GM21367 (cell line): ENCODE measurements around the gene SLC11A1.
A peak's percentile ranks its signal among the peaks of the same experiment; 100 is the strongest.

ENCODE experiments used
- ATAC-seq: cut with Tn5 transposase; IDR thresholded peaks from one replicate; pipeline ENCODE4 v1.9.1; 2021; ENCODE audit not compliant: unreplicated experiment

The SLC11A1 gene

DNA sequence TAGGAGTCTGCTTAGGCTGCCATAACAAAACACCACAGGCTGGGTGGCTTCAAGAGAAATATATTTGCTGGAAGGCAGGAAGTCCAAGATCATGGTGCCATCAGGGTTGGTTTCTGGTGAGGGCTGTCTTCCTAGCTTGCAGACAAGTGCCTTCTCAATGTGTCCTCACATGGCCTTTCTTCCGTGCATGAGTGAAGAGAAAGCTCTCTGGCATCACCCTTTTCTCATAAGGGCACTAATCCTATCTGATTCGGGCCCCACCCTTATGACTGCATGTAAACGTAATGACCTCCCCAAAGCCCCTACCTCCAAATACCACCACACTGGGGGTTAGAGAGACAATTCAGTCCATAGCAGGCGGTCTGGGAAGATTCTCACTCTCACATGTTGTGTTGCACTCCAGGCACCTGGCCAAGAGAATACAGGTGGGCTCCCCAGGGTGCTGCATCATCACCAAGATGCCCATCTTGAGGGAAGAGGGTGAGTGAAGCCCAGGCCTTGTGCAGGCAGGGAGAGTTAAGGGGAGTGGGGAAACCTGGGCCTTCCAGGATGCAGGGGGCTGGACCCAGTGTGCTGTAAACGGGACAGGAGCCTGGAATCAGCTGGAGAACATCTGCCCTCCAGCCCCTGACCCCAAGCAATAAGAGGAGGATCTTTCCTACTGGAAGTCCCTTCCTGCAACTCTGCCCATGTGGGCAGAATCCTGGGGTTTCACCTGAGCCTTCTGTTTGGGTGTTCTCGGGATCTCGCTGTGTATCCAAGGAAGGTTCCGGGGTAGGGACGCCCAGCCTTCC is 15.3 kb upstream of the SLC11A1 start:
- no peak for ATAC-seq

DNA sequence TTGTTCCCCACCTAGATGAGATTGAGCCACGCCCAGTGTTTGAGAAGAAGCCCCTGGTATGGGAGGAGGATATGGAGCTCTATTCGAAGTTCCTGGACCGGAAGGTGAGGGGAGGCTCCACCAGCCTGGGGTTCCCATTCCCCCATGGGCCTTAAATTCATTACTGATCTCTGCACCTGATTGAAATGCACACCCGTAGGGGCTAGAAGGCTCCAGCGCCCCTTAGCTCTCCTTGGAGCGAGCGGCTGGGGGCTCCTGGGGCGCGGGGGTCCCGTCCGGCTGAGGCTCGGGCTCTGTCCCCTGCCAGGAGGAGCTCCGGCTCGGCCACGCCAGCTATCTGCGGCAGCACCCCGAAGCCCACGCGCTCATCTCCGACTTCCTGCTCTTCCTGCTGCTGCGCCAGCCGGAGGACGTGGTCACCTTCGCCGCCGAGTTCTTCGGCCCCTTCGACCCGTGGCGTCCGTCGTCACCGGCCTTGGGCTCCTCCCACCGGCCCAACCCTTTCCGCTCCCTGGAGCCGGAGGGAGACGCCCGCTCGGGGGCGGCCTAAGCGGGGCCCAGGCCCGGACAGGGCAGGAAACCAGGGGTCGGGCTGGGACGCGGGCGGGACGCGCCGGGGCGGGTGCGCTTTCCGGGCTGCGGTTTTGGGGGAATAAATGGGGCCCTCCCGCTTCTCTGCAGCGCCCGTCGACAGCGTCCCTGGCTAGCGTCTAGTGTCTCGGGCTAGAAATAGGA is 14.5 kb upstream of the SLC11A1 start:
- peak; percentile 90 for ATAC-seq

DNA sequence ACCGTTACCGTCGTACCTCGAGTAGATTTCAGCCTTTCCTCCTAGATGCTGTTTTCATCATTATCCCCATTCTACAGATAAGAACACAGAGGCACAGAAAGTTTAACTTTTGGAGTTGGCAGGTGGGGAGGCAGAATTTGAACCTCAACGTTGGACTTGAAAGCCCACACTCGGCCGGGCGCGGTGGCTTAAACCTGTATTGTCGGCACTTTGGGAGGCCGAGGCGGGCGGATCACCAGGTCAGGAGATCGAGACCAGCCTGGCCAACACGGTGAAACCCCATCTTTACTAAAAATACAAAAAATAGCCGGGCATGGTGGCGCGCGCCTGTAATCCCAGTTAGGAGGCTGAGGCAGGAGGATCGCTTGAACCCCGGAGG is 13.9 kb upstream of the SLC11A1 start:
- ATAC-seq, result no peak

DNA sequence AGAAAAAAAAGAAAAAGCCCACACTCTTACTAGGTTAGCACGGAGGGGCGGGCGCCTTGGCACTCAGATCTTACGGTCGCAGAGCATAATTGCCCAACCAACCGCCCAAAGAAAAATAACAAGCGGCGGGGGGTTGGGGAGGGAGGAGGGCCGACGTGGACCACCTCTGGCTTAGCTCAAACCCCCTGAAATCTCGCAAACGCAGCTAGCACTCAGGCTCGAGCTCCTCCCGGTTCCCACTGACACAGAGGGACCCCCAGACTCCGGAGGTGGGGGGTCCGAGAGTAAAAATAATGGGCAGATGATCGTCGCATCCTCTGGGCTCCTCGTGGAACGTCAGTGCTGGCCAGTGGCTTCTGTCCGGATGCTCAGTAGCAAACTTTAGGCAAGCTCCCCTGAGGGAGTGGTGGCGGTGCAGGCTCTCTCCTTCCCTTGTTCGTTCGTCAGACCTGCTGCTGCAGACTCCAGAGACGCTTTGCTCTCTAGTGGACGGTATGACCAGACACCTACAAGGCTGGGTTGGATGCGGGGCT is 13.4 kb upstream of the SLC11A1 start:
- no peak for ATAC-seq

DNA sequence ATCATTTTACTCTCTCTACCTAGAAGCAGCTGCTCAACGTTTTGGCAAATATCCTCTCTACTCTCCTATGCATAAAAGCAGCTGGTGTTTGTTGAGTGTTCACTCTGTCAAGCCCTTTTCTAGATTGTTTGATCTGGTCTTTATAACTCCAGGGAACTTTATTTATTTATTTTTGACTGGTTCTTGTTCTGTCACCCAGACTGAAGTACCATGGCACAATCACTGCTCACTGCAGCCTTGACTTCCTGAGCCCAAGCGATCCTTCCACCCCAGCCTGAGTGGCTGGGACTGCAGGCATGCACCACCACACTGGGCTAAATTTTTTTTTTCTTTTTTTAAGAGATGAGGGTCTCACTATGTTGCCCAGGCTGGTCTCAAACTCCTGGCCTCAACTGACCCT is 12.7 kb upstream of the SLC11A1 start:
- no peak for ATAC-seq

DNA sequence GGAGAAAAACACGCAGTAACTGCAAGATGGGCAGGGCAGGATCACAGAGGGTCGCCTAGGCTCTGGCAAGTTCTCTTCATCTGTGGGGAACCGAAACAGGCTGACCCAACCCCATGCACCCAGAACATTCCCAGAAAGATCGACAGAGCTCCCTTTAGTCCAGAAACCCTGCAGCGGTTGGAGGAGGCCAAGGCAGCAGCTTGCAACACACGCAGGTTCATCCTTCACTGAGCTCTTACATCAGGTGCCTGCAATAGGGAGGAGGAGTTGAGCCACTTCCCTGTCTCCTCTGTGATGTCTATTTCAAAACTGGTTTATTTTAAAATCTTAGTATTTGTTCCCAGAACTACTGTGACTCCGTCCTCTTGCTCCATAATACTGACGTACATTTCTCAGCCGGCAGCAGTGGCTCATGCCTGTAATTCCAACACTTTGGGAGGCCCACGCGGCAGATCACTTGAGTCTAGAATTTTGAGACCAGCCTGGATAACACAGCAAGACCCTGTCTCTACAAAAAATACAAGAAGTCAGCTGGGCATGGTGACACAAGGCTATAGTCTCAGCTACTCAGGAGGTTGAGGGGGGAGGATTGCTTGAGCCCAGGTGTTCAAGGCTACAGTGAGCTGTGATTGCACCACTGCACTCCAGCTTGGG is 11.5 kb upstream of the SLC11A1 start:
- no peak for ATAC-seq

DNA sequence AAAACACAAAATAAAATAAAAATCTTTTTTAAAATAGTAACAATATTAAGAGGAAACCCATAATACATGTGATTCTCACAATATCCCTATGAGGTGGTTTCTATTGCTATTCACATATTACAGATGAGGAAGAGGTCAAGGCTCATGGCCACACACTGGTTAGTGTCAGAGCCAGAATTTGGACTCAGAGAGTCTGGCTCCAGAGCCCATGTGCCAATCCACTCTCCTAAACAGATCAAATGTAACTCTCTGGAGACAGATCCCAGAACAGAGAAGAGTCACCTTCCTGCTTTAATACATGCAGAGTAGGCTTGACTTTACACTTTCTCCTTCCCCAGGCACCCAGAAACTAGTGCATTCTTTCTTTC is 10.1 kb upstream of the SLC11A1 start:
- no peak for ATAC-seq

DNA sequence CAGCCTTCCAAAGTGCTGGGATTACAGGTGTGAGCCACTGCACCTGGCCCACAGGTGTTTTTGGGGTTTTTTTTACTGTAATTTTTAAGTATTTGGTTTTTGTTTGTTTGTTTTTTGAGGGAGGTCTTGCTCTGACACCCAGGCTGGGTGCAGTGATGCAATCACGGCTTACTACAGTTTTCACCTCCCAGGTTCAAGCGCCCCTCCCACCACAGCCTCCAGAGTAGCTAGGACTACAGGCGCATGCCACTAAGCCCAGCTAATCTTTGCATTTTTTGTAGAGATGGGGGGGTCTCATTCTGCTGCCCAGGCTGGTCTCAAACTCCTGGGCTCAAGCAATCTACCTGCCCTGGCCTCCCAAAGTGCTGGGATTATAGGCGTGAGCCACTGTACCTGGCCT is 7.3 kb upstream of the SLC11A1 start:
- no peak for ATAC-seq

DNA sequence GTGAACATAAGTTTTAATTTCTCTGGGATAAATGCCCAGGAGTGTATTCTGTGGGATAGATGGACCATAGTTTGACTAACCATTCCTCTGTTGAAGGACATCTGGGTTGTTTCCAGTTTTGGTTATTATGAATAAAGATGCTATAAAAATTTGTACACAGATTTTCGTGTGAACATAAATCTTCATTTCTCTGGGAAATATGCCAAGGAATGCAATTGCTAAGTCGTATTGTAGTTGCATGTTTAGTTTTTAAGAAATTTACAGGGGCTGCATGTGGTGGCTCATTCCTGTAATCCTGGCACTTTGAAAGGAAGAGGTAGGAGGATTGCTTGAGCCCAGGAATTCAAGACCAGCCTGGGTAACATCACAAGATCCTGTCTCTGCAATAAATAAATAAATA is 6.9 kb upstream of the SLC11A1 start:
- no peak for ATAC-seq

DNA sequence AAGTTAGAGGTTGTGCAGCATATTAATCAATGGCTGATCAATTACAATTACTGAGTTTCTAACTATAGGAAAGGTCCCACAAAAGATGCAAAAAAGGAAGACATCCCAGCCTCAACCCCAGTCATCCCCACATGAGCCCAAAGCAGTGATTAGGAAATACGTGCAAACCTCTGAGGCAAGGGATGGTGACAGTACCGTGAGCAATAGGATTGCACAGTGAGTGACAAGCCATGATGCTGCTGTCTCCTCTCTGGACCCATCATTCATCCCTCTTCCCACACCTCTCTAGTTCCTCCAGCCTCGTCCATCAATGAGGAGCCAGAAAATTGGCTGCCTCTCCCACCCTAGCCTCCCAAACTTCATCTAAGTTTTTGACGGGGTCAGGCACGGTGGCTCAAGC is 4.0 kb upstream of the SLC11A1 start:
- no peak for ATAC-seq

DNA sequence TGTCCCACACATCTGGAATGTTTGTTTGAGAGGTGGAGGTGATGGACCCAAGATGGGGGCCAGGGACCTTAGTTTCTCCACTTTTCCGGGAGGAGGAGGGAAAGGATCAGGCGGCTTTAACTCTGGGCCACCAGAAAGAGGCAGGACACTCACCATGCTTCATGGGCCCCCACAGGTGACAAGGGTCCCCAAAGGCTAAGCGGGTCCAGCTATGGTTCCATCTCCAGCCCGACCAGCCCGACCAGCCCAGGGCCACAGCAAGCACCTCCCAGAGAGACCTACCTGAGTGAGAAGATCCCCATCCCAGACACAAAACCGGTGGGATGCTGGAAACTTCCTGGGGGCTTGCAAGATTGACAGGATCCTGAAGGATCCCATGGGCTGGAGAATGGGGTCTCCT is 712 bp downstream of the SLC11A1 start:
- ATAC-seq, result no peak

DNA sequence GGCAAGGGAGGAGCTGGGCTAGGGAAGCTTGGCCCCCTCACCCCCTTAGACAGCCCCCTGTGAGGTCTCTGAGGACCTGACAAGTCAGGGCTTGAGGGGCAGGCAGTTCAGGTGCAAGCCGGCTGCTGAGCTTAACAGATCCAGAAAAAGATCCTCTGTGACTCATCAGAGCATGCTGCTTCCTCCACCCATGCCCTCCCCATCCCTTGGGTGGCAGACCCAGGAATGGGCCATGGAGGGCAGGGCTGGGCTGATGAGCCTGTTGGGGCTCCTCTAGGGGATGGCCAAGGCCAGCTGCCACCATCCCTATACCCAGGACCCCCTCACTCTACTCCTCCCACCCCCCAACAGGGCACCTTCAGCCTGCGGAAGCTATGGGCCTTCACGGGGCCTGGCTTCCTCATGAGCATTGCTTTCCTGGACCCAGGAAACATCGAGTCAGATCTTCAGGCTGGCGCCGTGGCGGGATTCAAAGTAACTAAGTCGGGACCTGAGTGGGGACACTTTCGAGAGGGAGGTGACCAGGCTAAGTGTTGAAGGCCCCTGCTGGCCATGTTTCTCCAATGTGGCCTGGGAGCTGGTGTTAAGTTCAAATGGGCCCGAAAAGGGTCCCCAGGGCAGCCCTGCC is 1.9 kb downstream of the SLC11A1 start:
- ATAC-seq, result no peak

DNA sequence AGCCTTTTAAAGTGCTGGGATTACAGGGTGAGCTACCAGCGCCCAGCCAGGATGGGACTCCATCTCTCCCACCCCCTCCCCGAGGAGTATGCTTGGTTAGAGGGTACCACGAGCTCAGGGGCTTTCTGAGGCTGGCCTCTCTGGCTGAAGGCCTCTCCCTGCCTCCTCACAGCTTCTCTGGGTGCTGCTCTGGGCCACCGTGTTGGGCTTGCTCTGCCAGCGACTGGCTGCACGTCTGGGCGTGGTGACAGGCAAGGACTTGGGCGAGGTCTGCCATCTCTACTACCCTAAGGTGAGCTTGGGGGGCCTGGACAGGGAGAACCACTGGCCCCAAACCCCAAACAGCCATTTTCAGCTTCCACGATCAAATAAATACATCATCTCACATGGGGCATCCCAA is 2.9 kb downstream of the SLC11A1 start:
- no peak for ATAC-seq

DNA sequence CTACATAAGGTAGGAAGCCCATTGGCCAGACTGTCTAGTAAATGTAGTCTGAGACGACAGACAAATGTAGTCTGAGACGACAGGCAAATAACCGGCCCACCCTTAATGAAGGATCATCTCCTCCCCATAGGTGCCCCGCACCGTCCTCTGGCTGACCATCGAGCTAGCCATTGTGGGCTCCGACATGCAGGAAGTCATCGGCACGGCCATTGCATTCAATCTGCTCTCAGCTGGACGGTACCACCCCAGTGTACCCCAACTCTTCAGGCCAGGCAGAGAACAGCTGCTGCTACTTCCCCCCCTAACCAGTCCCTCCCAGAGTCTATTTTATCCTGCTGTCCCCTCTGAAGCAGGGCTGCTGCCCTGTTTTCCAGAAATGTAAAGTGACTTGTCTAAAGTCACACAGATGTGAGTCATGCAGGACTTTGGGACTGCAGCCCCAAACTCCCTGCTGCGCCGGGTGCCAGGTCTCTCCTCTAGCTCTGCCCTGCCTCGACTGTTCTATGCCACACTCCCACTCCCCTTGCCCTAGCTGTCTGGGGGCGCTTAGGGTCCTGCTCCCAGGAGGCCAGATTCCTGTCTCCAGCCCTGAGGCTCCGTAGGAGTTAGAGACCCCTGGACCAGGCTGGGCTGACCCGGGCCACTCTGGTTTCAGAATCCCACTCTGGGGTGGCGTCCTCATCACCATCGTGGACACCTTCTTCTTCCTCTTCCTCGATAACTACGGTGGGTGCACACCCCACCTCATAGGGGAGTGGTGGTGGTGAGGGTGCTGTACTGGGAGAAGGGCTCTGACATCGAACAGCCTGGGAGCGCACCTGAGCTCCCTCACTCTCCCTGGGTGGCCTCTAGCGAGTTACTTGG is 4.7 kb downstream of the SLC11A1 start:
- ATAC-seq, result no peak

DNA sequence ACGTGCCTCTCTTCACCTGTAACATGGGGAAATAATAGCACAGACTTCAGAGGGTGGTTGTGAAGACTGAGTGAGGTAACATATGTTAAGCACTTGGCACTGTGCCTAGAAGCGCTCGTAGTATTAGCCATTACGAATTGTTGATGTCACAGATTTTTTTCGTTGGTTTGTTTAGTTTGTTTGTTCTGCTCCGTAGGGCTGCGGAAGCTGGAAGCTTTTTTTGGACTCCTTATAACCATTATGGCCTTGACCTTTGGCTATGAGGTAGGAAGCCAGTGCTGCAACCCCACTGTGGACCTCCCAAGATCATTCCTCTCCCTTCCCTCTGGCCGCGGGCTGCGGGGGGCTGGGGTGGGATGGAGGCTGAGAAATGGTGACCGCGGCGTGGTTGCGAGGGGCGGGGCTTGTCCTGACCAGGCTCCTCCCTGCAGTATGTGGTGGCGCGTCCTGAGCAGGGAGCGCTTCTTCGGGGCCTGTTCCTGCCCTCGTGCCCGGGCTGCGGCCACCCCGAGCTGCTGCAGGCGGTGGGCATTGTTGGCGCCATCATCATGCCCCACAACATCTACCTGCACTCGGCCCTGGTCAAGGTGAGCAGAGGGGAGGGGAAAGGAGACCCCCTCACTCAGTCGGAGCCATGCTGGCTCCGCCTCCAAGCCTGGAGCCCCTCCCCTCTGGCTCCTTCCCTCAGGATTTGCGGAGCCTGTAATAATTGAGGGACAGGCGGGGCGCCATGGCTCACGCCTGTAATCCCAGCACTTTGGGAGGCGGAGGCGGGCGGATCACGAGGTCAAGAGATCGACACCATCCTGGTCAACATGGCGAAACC is 5.5 kb downstream of the SLC11A1 start:
- ATAC-seq, result no peak

DNA sequence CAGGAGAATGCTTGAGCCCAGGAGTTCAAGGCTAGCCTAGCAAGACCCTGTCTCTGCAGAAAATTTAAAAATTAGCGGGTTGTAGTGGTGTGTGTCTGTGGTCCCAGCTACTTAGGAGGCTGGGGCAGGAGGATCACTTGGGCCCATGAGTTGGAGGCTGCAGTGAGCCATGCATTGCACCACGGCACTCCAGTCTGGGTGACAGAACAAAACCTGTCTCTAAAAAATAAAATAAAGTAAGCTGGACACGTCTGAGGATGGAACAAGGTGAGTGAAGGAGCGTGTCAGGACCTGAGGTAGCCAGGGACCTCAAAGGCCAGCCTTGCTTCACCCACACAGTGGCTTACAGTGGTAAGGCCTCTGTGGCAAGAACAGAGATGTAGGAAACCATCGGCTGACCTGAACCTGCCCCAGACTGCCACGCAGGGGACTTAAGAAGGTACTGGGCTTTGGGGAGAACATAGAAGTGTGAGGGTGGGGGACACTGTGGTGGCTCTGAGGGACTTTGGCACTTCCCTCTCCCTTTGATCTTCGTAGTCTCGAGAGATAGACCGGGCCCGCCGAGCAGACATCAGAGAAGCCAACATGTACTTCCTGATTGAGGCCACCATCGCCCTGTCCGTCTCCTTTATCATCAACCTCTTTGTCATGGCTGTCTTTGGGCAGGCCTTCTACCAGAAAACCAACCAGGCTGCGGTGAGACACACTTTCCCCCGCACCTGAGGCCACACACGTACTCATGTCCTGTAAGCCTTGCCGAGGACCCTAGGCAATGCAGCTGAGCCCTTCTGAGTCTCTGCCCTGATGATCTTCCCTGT is 7.5 kb downstream of the SLC11A1 start:
- no peak for ATAC-seq

DNA sequence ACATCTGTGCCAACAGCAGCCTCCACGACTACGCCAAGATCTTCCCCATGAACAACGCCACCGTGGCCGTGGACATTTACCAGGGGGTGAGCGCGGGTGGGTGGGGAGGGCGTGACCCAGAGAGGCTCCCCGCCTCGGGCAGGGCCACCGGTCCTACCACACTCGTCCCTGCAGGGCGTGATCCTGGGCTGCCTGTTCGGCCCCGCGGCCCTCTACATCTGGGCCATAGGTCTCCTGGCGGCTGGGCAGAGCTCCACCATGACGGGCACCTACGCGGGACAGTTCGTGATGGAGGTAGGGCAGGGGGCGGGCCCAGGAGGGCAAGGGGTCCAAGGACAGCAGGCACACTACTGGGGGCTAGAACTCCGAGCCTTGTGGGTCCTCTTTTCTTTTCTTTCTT is 9.1 kb downstream of the SLC11A1 start:
- no peak for ATAC-seq

DNA sequence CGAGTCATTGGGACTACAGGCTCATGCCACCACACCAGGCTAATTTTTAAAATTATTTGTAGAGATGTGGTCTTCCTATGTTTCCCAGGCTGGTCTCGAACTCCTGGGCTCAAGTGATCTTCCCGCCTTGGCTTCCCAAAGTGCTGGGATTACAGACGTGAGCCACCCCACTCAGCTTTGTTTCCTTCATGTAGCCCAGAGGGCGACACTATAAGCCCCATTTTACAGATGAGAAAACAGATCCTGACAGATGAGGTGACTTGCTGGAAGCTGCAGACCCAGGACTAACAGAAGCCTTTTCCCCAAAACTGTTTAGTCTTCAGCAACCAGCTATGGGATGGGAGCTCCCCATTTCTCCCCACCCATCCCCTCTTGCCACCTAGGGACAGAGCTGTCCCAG is 10.4 kb downstream of the SLC11A1 start:
- ATAC-seq, result no peak
